ENCODE results near the gene MGARP. TPM values are rescaled to one million over a fixed set of nuclear protein-coding genes. Genes with fewer than 3 reads are reported as not detected.
"Not testable (repeated sequence)": the region's sequence is repeated elsewhere in the genome, so short reads cannot be mapped to it uniquely, and the experiment has no call there.

The MGARP gene
- total and polyA plus RNA-seq, 2 experiments from 2014 or later: 2.1 to 2.9 TPM

- Histone ChIP-seq H3K4me2 (ENCODE audit: unreplicated experiment) (peak overlapping the region; percentile 88), H3K36me3 (ENCODE audit: low read depth) (no peaks in the 10 kb centered on the region), H3K27ac (peak overlapping the region; percentile 21), H3K9ac (peak overlapping the region; percentile 14; the same call in 1 of the 2 replicates), H3K4me3 (peak overlapping the region; percentile 73), H2AFZ (peak overlapping the region; percentile 77), H3K27me3 (replicated peaks; ENCODE audit: insufficient read depth) (no peaks in the 10 kb centered on the region), H3K79me2 (ENCODE audit: insufficient read depth) (no peaks in the 10 kb centered on the region), H3K9me3 (ENCODE audit: low read depth) (no peaks in the 10 kb centered on the region), H3K4me1 (ENCODE audit: insufficient read depth) (peaks cover 20% of the 10 kb centered on the region), H3K9me2 (ENCODE audit: insufficient read depth) (no peaks in the 10 kb centered on the region), H3F3A (ENCODE audit: insufficient read depth) (peaks cover 24% of the 10 kb centered on the region), H4K20me1 (ENCODE audit: insufficient read depth) (no peaks in the 10 kb centered on the region)
- TF ChIP-seq EZH2phosphoT487 (IDR thresholded peaks at IDR 0.05; ENCODE audit: insufficient read depth, low read depth) (no peak), EZH2 (IDR thresholded peaks at IDR 0.05; ENCODE audit: insufficient read depth, poor library complexity, severe bottlenecking) (no peak)
- DNase-seq: peak; percentile 81
- in situ Hi-C loops (cut with MboI): no loop called here
- WGBS, 2 experiments (ENCODE audit: low coverage in 1 of 2, low lambda C conversion rate in 2 of 2, missing lambda C conversion rate in 2 of 2): 13% methylated on average over 14 of the region's 14 CpGs
These were observed 13.3 kb downstream of the MGARP start for GRCh38 chr4:139266583-139267257.

- Histone ChIP-seq H3K79me2 (ENCODE audit: insufficient read depth) (no peaks in the 10 kb centered on the region), H3K4me1 (ENCODE audit: insufficient read depth) (peaks cover 20% of the 10 kb centered on the region), H3F3A (ENCODE audit: insufficient read depth) (peaks cover 24% of the 10 kb centered on the region), H3K9me3 (ENCODE audit: low read depth) (no peaks in the 10 kb centered on the region), H4K20me1 (ENCODE audit: insufficient read depth) (no peaks in the 10 kb centered on the region), H3K36me3 (ENCODE audit: low read depth) (no peaks in the 10 kb centered on the region), H3K9ac (peak overlapping the region; percentile 14; the same call in 1 of the 2 replicates), H3K9me2 (ENCODE audit: insufficient read depth) (no peaks in the 10 kb centered on the region), H3K27ac (peak overlapping the region; percentile 21), H3K4me2 (ENCODE audit: unreplicated experiment) (peak overlapping the region; percentile 88), H2AFZ (peak overlapping the region; percentile 77), H3K4me3 (peak overlapping the region; percentile 73), H3K27me3 (replicated peaks; ENCODE audit: insufficient read depth) (no peaks in the 10 kb centered on the region)
- DNase-seq: no peak
- TF ChIP-seq EZH2 (IDR thresholded peaks at IDR 0.05; ENCODE audit: insufficient read depth, poor library complexity, severe bottlenecking): no peak
- no peak for TF ChIP-seq EZH2phosphoT487 (IDR thresholded peaks at IDR 0.05; ENCODE audit: insufficient read depth, low read depth)
- in situ Hi-C loops (cut with MboI): no loop called here
- WGBS, 2 experiments (ENCODE audit: low coverage in 1 of 2, low lambda C conversion rate in 2 of 2, missing lambda C conversion rate in 2 of 2): 0 to 3% methylated on average over 1 of the region's 1 CpG
These were observed 13.8 kb downstream of the MGARP start for GRCh38 chr4:139266208-139266582.

GRCh38 chr4:139265654-139266053 lies 14.4 kb downstream of the MGARP start:
- no peak overlapping the region for H2AFZ ChIP-seq
- peak overlapping the region; percentile 88 for H3K4me2 ChIP-seq (ENCODE audit: unreplicated experiment)
- no peaks in the 10 kb centered on the region for H3K9me2 ChIP-seq (ENCODE audit: insufficient read depth)
- H3K9ac ChIP-seq: peak overlapping the region; percentile 14; the same call in 1 of the 2 replicates
- no peaks in the 10 kb centered on the region for H3K9me3 ChIP-seq (ENCODE audit: low read depth)
- no peaks in the 10 kb centered on the region for H3K79me2 ChIP-seq (ENCODE audit: insufficient read depth)
- in situ Hi-C loops (cut with MboI): no loop called here
- no peak overlapping the region for H3K27ac ChIP-seq
- no peak for TF ChIP-seq EZH2 (IDR thresholded peaks at IDR 0.05; ENCODE audit: insufficient read depth, poor library complexity, severe bottlenecking)
- TF ChIP-seq EZH2phosphoT487 (IDR thresholded peaks at IDR 0.05; ENCODE audit: insufficient read depth, low read depth): no peak
- peaks cover 24% of the 10 kb centered on the region for H3F3A ChIP-seq (ENCODE audit: insufficient read depth)
- no peaks in the 10 kb centered on the region for H4K20me1 ChIP-seq (ENCODE audit: insufficient read depth)
- H3K36me3 ChIP-seq (ENCODE audit: low read depth): no peaks in the 10 kb centered on the region
- 61 to 65% methylated on average over 3 of the region's 3 CpGs for WGBS, 2 experiments (ENCODE audit: low coverage in 1 of 2, low lambda C conversion rate in 2 of 2, missing lambda C conversion rate in 2 of 2)
- H3K4me3 ChIP-seq: peak overlapping the region; percentile 73
- H3K27me3 ChIP-seq (replicated peaks; ENCODE audit: insufficient read depth): no peaks in the 10 kb centered on the region
- H3K4me1 ChIP-seq (ENCODE audit: insufficient read depth): peaks cover 20% of the 10 kb centered on the region
- DNase-seq: no peak

- TF ChIP-seq EZH2 (IDR thresholded peaks at IDR 0.05; ENCODE audit: insufficient read depth, poor library complexity, severe bottlenecking): no peak
- no peak for TF ChIP-seq EZH2phosphoT487 (IDR thresholded peaks at IDR 0.05; ENCODE audit: insufficient read depth, low read depth)
- WGBS, 2 experiments (ENCODE audit: low coverage in 1 of 2, low lambda C conversion rate in 2 of 2, missing lambda C conversion rate in 2 of 2): 47 to 48% methylated on average over 2 of the region's 2 CpGs
- in situ Hi-C loops (cut with MboI): no loop called here
These were observed 23.7 kb downstream of the MGARP start for GRCh38 chr4:139256349-139256748.

GRCh38 chr4:139255581-139255980 lies 24.4 kb downstream of the MGARP start:
- not testable (repeated sequence) for H3K4me2 ChIP-seq (ENCODE audit: unreplicated experiment)

More at GRCh38 chr4:139256349-139256748, 23.7 kb downstream of the MGARP start:
- no peaks in the 10 kb centered on the region for H3K36me3 ChIP-seq (ENCODE audit: low read depth)
- peaks cover 38% of the 10 kb centered on the region for H3K4me1 ChIP-seq (ENCODE audit: insufficient read depth)
- H3F3A ChIP-seq (ENCODE audit: insufficient read depth): peaks cover 25% of the 10 kb centered on the region
- no peak overlapping the region for H2AFZ ChIP-seq
- no peaks in the 10 kb centered on the region for H3K9me3 ChIP-seq (ENCODE audit: low read depth)
- no peak overlapping the region for H3K4me2 ChIP-seq (ENCODE audit: unreplicated experiment)
- DNase-seq: no peak
- H4K20me1 ChIP-seq (ENCODE audit: insufficient read depth): no peaks in the 10 kb centered on the region
- H3K9ac ChIP-seq: no peak overlapping the region
- no peaks in the 10 kb centered on the region for H3K9me2 ChIP-seq (ENCODE audit: insufficient read depth)
- H3K27me3 ChIP-seq (replicated peaks; ENCODE audit: insufficient read depth): no peaks in the 10 kb centered on the region
- no peak overlapping the region for H3K4me3 ChIP-seq
- H3K27ac ChIP-seq: no peak overlapping the region
- H3K79me2 ChIP-seq (ENCODE audit: insufficient read depth): no peaks in the 10 kb centered on the region

More at GRCh38 chr4:139255581-139255980, 24.4 kb downstream of the MGARP start:
- H3K79me2 ChIP-seq (ENCODE audit: insufficient read depth); H3K9me3 ChIP-seq (ENCODE audit: low read depth); in situ Hi-C loops (cut with MboI); H3K9ac ChIP-seq; H3K27me3 ChIP-seq (replicated peaks; ENCODE audit: insufficient read depth); H3K36me3 ChIP-seq (ENCODE audit: low read depth); H4K20me1 ChIP-seq (ENCODE audit: insufficient read depth); H3K27ac ChIP-seq; H2AFZ ChIP-seq; DNase-seq; H3K4me3 ChIP-seq; H3K9me2 ChIP-seq (ENCODE audit: insufficient read depth): not testable (repeated sequence)
- WGBS, 2 experiments (ENCODE audit: low coverage in 1 of 2, low lambda C conversion rate in 2 of 2, missing lambda C conversion rate in 2 of 2): 96 to 97% methylated on average over 6 of the region's 6 CpGs
- Histone ChIP-seq H3K4me1 (ENCODE audit: insufficient read depth) (peaks cover 38% of the 10 kb centered on the region), H3F3A (ENCODE audit: insufficient read depth) (peaks cover 25% of the 10 kb centered on the region)

All from GM23248 (cell line).